IMR-90 (cell line): ENCODE results near the gene PLOD1. TPM values are rescaled to one million over a fixed set of nuclear protein-coding genes. Genes with fewer than 3 reads are reported as not detected.

Experiments
- microRNA-seq, 2 experiments: library from miRNA; stranded (forward) in 1 of 2; unstranded in 1 of 2; fragments of 10-50 nt in 1 of 2; fragments of <30 nt in 1 of 2; gene quantifications in 1 of 2; microRNA quantifications in 1 of 2; one replicate each; pipeline versions ENCODE3 to v1.1.0; 2013 to 2020; ENCODE audit not compliant: insufficient read depth in 1 of 2, insufficient read length in 1 of 2, unreplicated experiment in 1 of 2
- polyA plus RNA-seq, 3 experiments: library from polyadenylated mRNA; depleted of rRNA; stranded (reverse); fragments of >200 nt; gene quantifications; 2 replicates each; pipeline ENCODE4 v1.2.3, GENCODE V29; 2012; ENCODE audit warnings: low replicate concordance in 1 of 3
- small RNA-seq, 5 experiments: library from RNA; depleted of rRNA; stranded (forward); fragments of <200 nt; gene quantifications; one replicate each; pipeline ENCODE3, GENCODE V24; 2012
- total RNA-seq: library from RNA; depleted of rRNA; stranded (reverse); fragments of >200 nt; gene quantifications from 2 replicates; pipeline ENCODE4 v1.2.3, GENCODE V29; 2012; rRNA removed

PLOD1 gene
- total and polyA plus RNA-seq, 2 of the 4 experiments (the other 2 are of a cell fraction): 283 to 609 TPM

Small RNAs within 50 kb of the gene (microRNA-seq; reads per million reads assigned to microRNA genes)
- not detected for gene AL096840.1 (ENCODE audit: insufficient read depth, insufficient read length)
- gene RF00019 (ENCODE audit: insufficient read depth, insufficient read length): not detected
- 7.2 reads per million for gene RNU5E-4P (ENCODE audit: insufficient read depth, insufficient read length)

Small RNAs within 50 kb of the gene (small RNA-seq; reads per million reads assigned to genes)
- 0 reads per million in 5 experiments for gene AL096840.1
- gene RF00019: 0 reads per million in 5 experiments
- gene RNU5E-4P: 49.2 to 4,934 (median 169) reads per million in 5 experiments

Other genes with a start within 250 kb of the PLOD1 start
- under 0.01 TPM in 2 replicates for gene DRAXIN, start 243.0 kb upstream of the PLOD1 start, total RNA-seq
- gene DRAXIN, start 243.0 kb upstream of the PLOD1 start, polyA plus RNA-seq (2012; rRNA removed): 0.01 and 0.02 TPM in 2 replicates
- gene AGTRAP, start 198.6 kb upstream of the PLOD1 start, total RNA-seq: 21.5 and 22.2 TPM in 2 replicates
- gene AGTRAP, start 198.6 kb upstream of the PLOD1 start, polyA plus RNA-seq (2012; rRNA removed): 57.7 and 64.3 TPM in 2 replicates
- under 0.01 and 0.28 TPM in 2 replicates for gene C1orf167, start 172.5 kb upstream of the PLOD1 start, total RNA-seq
- gene C1orf167, start 172.5 kb upstream of the PLOD1 start, polyA plus RNA-seq (2012; rRNA removed): 0.15 and 0.27 TPM in 2 replicates
- 6.7 and 7.3 TPM in 2 replicates for gene MTHFR, start 128.8 kb upstream of the PLOD1 start, total RNA-seq
- gene MTHFR, start 128.8 kb upstream of the PLOD1 start, polyA plus RNA-seq (2012; rRNA removed): 6.7 and 7.4 TPM in 2 replicates
- gene CLCN6, start 128.5 kb upstream of the PLOD1 start, total RNA-seq: 4.1 and 5.0 TPM in 2 replicates
- 9.7 and 10.6 TPM in 2 replicates for gene CLCN6, start 128.5 kb upstream of the PLOD1 start, polyA plus RNA-seq (2012; rRNA removed)
- gene NPPA, start 86.9 kb upstream of the PLOD1 start, total RNA-seq: not detected in 2 replicates
- not detected in 2 replicates for gene NPPA, start 86.9 kb upstream of the PLOD1 start, polyA plus RNA-seq (2012; rRNA removed)
- gene NPPB, start 75.8 kb upstream of the PLOD1 start, total RNA-seq: not detected in 2 replicates
- 0.24 TPM in 1 of 2 replicates, not detected in the other for gene NPPB, start 75.8 kb upstream of the PLOD1 start, polyA plus RNA-seq (2012; rRNA removed)
- gene KIAA2013, start 8.3 kb upstream of the PLOD1 start, total RNA-seq: 39.4 and 42.5 TPM in 2 replicates
- 88.1 and 100 TPM in 2 replicates for gene KIAA2013, start 8.3 kb upstream of the PLOD1 start, polyA plus RNA-seq (2012; rRNA removed)
- 76.4 and 84.2 TPM in 2 replicates for gene MFN2, start 45.7 kb downstream of the PLOD1 start, total RNA-seq
- gene MFN2, start 45.7 kb downstream of the PLOD1 start, polyA plus RNA-seq (2012; rRNA removed): 51.6 and 52.8 TPM in 2 replicates
- gene MIIP, start 84.8 kb downstream of the PLOD1 start, total RNA-seq: 12.2 and 14.2 TPM in 2 replicates
- 23.7 and 28.7 TPM in 2 replicates for gene MIIP, start 84.8 kb downstream of the PLOD1 start, polyA plus RNA-seq (2012; rRNA removed)
- under 0.01 TPM in 2 replicates for gene TNFRSF8, start 128.6 kb downstream of the PLOD1 start, total RNA-seq
- gene TNFRSF8, start 128.6 kb downstream of the PLOD1 start, polyA plus RNA-seq (2012; rRNA removed): 0.31 and 0.37 TPM in 2 replicates
- 4.3 and 5.0 TPM in 2 replicates for gene TNFRSF1B, start 232.3 kb downstream of the PLOD1 start, total RNA-seq
- gene TNFRSF1B, start 232.3 kb downstream of the PLOD1 start, polyA plus RNA-seq (2012; rRNA removed): 8.6 and 8.9 TPM in 2 replicates